H9 (cell line): ENCODE measurements around the gene EFTUD2. TPM values are rescaled to one million over a fixed set of nuclear protein-coding genes. Genes with fewer than 3 reads are reported as not detected.

Source experiments
- DNase-seq: peaks from one replicate; pipeline ENCODE4 v3.0.0-alpha.2; 2017
- H2AFZ ChIP-seq: one replicate; pipeline ENCODE4 v1.6.1; 2013; ENCODE audit warnings: mild to moderate bottlenecking, low read length, control low read depth, moderate library complexity
- H2AK5ac ChIP-seq: 2 replicates; pipeline ENCODE4 v1.6.1; 2013; ENCODE audit warnings: low read length, control low read depth, mixed read lengths; ENCODE audit not compliant: insufficient read length
- H2BK120ac ChIP-seq: one replicate; pipeline ENCODE4 v1.6.1; 2013; ENCODE audit warnings: low read depth, mild to moderate bottlenecking, low read length, control low read depth, inconsistent platforms; ENCODE audit not compliant: poor library complexity, severe bottlenecking
- H2BK12ac ChIP-seq: 2 replicates; pipeline ENCODE4 v1.6.1; 2013; ENCODE audit warnings: low read length, control low read depth, mixed read lengths, low read depth; ENCODE audit not compliant: insufficient read length
- H2BK15ac ChIP-seq: 2 replicates; pipeline ENCODE4 v1.6.1; 2013; ENCODE audit warnings: low read depth, low read length, control low read depth
- H2BK20ac ChIP-seq: one replicate; pipeline ENCODE4 v1.6.1; 2013; ENCODE audit warnings: low read depth, mild to moderate bottlenecking, low read length, control low read depth, inconsistent platforms; ENCODE audit not compliant: poor library complexity, severe bottlenecking
- H2BK5ac ChIP-seq: 2 replicates; pipeline ENCODE4 v1.6.1; 2013; ENCODE audit warnings: low read length, control low read depth, mixed read lengths; ENCODE audit not compliant: insufficient read length
- H3K14ac ChIP-seq: 2 replicates; pipeline ENCODE4 v1.6.1; 2013; ENCODE audit warnings: low read length, control low read depth; ENCODE audit not compliant: insufficient read depth
- H3K18ac ChIP-seq: 2 replicates; pipeline ENCODE4 v1.6.1; 2013; ENCODE audit warnings: low read depth, mild to moderate bottlenecking, mixed read lengths, low read length, control low read depth; ENCODE audit not compliant: insufficient read length
- H3K23ac ChIP-seq: 2 replicates; pipeline ENCODE4 v1.6.1; 2013; ENCODE audit warnings: low read length, control low read depth, mixed read lengths, low read depth; ENCODE audit not compliant: insufficient read length
- H3K23me2 ChIP-seq: 2 replicates; pipeline ENCODE4 v1.6.1; 2013; ENCODE audit warnings: low read depth, mild to moderate bottlenecking, mixed read lengths, low read length, control low read depth; ENCODE audit not compliant: insufficient read length, poor library complexity, severe bottlenecking
- H3K27ac ChIP-seq: 2 replicates; pipeline ENCODE4 v1.5.1; 2013; ENCODE audit warnings: low read length, control low read depth, mixed read lengths, low read depth; ENCODE audit not compliant: insufficient read length
- H3K27me3 ChIP-seq: 2 replicates; pipeline ENCODE4 v1.6.1; 2013; ENCODE audit warnings: low read length, control low read depth, inconsistent platforms; ENCODE audit not compliant: insufficient read depth
- H3K4ac ChIP-seq: 2 replicates; pipeline ENCODE4 v1.6.1; 2013; ENCODE audit warnings: low read depth, mild to moderate bottlenecking, control low read depth, inconsistent platforms, low read length, moderate library complexity
- H3K4me1 ChIP-seq: 2 replicates; pipeline ENCODE4 v1.6.1; 2013; ENCODE audit warnings: low read length, control low read depth, inconsistent platforms; ENCODE audit not compliant: insufficient read depth
- H3K4me2 ChIP-seq: 2 replicates; pipeline ENCODE4 v1.6.1; 2013; ENCODE audit warnings: low read length, control low read depth, mixed read lengths; ENCODE audit not compliant: insufficient read length, insufficient read depth
- H3K56ac ChIP-seq: 2 replicates; pipeline ENCODE4 v1.6.1; 2013; ENCODE audit warnings: low read depth, mild to moderate bottlenecking, mixed read lengths, low read length, control low read depth; ENCODE audit not compliant: insufficient read length
- H3K79me1 ChIP-seq: 2 replicates; pipeline ENCODE4 v1.6.1; 2013; ENCODE audit warnings: low read depth, mild to moderate bottlenecking, moderate library complexity, low read length, control low read depth, inconsistent platforms; ENCODE audit not compliant: insufficient read depth, poor library complexity, severe bottlenecking
- H3K79me2 ChIP-seq: 2 replicates; pipeline ENCODE4 v1.6.1; 2013; ENCODE audit warnings: low read length, control low read depth, inconsistent platforms; ENCODE audit not compliant: insufficient read depth
- H3K9ac ChIP-seq: 2 replicates; pipeline ENCODE4 v1.6.1; 2013; ENCODE audit warnings: low read length, control low read depth, mixed read lengths; ENCODE audit not compliant: insufficient read length; ENCODE audit errors: extremely low read depth
- H3K9me3 ChIP-seq: one replicate; pipeline ENCODE4 v1.6.1; 2013; ENCODE audit warnings: low read depth, low read length, inconsistent platforms; ENCODE audit not compliant: control insufficient read depth
- H3T11ph ChIP-seq: one replicate; pipeline ENCODE4 v1.6.1; 2013; ENCODE audit warnings: mild to moderate bottlenecking, low read length, control low read depth, inconsistent platforms
- H4K20me1 ChIP-seq: one replicate; pipeline ENCODE4 v1.6.1; 2013; ENCODE audit not compliant: control insufficient read depth, insufficient read length, insufficient read depth
- H4K5ac ChIP-seq: 2 replicates; pipeline ENCODE4 v1.6.1; 2013; ENCODE audit warnings: low read depth, mild to moderate bottlenecking, mixed read lengths, low read length, control low read depth; ENCODE audit not compliant: insufficient read length
- H4K8ac ChIP-seq: replicated peaks from 2 replicates; pipeline ENCODE4 v1.6.1; 2013; ENCODE audit warnings: low read length, control low read depth, mixed read lengths, low read depth; ENCODE audit not compliant: insufficient read length
- H4K91ac ChIP-seq: 2 replicates; pipeline ENCODE4 v1.6.1; 2013; ENCODE audit warnings: low read depth, mild to moderate bottlenecking, moderate library complexity, mixed read lengths, low read length, control low read depth; ENCODE audit not compliant: insufficient read length
- H3K27ac Mint-ChIP-seq, 3 experiments: 2 replicates in 2 of 3; 3 replicates in 1 of 3; pipeline ENCODE4 v1.8.0; 2020 to 2021; ENCODE audit warnings: mixed read lengths in 3 of 3, mild to moderate bottlenecking in 1 of 3, moderate library complexity in 1 of 3
- H3K27me3 Mint-ChIP-seq: 2 replicates; pipeline ENCODE4 v1.8.0; 2021; ENCODE audit warnings: low read depth, mild to moderate bottlenecking, moderate library complexity, mixed read lengths
- H3K36me3 Mint-ChIP-seq, 3 experiments: 2 replicates in 2 of 3; 3 replicates in 1 of 3; pipeline ENCODE4 v1.8.0; 2020 to 2021; ENCODE audit warnings: low read depth in 3 of 3, mixed read lengths in 3 of 3; ENCODE audit not compliant: insufficient read depth in 1 of 3
- H3K4me1 Mint-ChIP-seq, 2 experiments: 2 replicates each; pipeline ENCODE4 v1.8.0; 2020; ENCODE audit warnings: mixed read lengths in 2 of 2
- H3K4me3 Mint-ChIP-seq, 2 experiments: 2 replicates in 1 of 2; 3 replicates in 1 of 2; pipeline ENCODE4 v1.8.0; 2020 to 2021; ENCODE audit warnings: mild to moderate bottlenecking in 2 of 2, mixed read lengths in 2 of 2, moderate library complexity in 1 of 2
- H3K9me3 Mint-ChIP-seq, 2 experiments: 2 replicates in 1 of 2; 3 replicates in 1 of 2; pipeline ENCODE4 v1.8.0; 2020; ENCODE audit warnings: mild to moderate bottlenecking in 2 of 2, mixed read lengths in 2 of 2, moderate library complexity in 1 of 2
- CTCF ChIP-seq: fragments of 200-600 bp; sonication (generic); conservative IDR thresholded peaks from 3 replicates; pipeline ENCODE4 v1.8.0; 2021; ENCODE audit warnings: antibody characterized with exemption, mild to moderate bottlenecking
- WGBS: extraction: QIAGEN DNeasy Blood & Tissue Kit; methylation state at CpG from one replicate; pipeline ENCODE4 v1.1.7; 2013; ENCODE audit warnings: missing lambda C conversion rate, low lambda C conversion rate, mixed read lengths; ENCODE audit not compliant: insufficient read length; ENCODE audit errors: extremely low coverage; 5-methylcytosine and 5-hydroxymethylcytosine counted together
- total RNA-seq: library from RNA; stranded (reverse); gene quantifications from 2 replicates; pipeline ENCODE4 v1.2.1, GENCODE V29; 2021

EFTUD2 gene
- total RNA-seq, 1 experiment from 2014 or later = 150 TPM

GRCh38 chr17:44933824-44934744 lies 34.8 kb upstream of the EFTUD2 start:
- H3K4me2 ChIP-seq = no peak overlapping the region
- H2BK120ac ChIP-seq = no peak overlapping the region
- no peak overlapping the region for H2BK12ac ChIP-seq
- H4K20me1 ChIP-seq = no peaks in the 10 kb centered on the region
- no peak overlapping the region for H4K91ac ChIP-seq
- no peak overlapping the region for H2BK20ac ChIP-seq
- Mint-ChIP-seq H3K4me3 (no peak overlapping the region), H3K4me1 (no peaks in the 10 kb centered on the region), H3K27me3 (no peaks in the 10 kb centered on the region), H3K27ac (no peak overlapping the region; a peak in 1 of 7 replicates), H3K36me3 (peaks cover 42 to 77% (median 76%) of the 10 kb centered on the region in 3 experiments), H3K9me3 (no peaks in the 10 kb centered on the region)
- H2BK5ac ChIP-seq = no peak overlapping the region
- no peak overlapping the region for H3K9ac ChIP-seq
- H3K27me3 ChIP-seq = no peaks in the 10 kb centered on the region
- no peak overlapping the region for H3K14ac ChIP-seq
- H3K79me2 ChIP-seq = no peaks in the 10 kb centered on the region
- no peak overlapping the region for H2AK5ac ChIP-seq
- no peak overlapping the region for H3K27ac ChIP-seq
- H3T11ph ChIP-seq = no peak overlapping the region
- no peak overlapping the region for H3K56ac ChIP-seq
- no peak overlapping the region for H4K5ac ChIP-seq
- WGBS = no CpG with 5 or more reads among the region's 34 CpGs
- no peaks in the 10 kb centered on the region for H3K23me2 ChIP-seq
- no peak overlapping the region for H3K4ac ChIP-seq
- H3K9me3 ChIP-seq = no peaks in the 10 kb centered on the region
- no peaks in the 10 kb centered on the region for H3K79me1 ChIP-seq
- no peak overlapping the region for H2AFZ ChIP-seq
- no peak overlapping the region for H3K18ac ChIP-seq
- no peak overlapping the region for H3K23ac ChIP-seq
- H4K8ac ChIP-seq = no peak overlapping the region
- H2BK15ac ChIP-seq = no peak overlapping the region
- peak; percentile 25 for DNase-seq
- TF ChIP-seq CTCF = no peak
- H3K4me1 ChIP-seq = no peaks in the 10 kb centered on the region
